GM23248 (cell line): ENCODE results near the gene KRTAP4-12. TPM values are rescaled to one million over a fixed set of nuclear protein-coding genes. Genes with fewer than 3 reads are reported as not detected.
"Not testable (repeated sequence)": the region's sequence is repeated elsewhere in the genome, so short reads cannot be mapped to it uniquely, and the experiment has no call there.

Experiments used
- DNase-seq: peaks from one replicate; pipeline ENCODE4 v3.0.0-alpha.2; 2015
- H2AFZ ChIP-seq: fragments of 200-600 bp; sonication (generic); 2 replicates; pipeline ENCODE4 v1.6.1; 2016; ENCODE audit warnings: antibody characterized with exemption
- H3F3A ChIP-seq: fragments of 200-600 bp; sonication (generic); 2 replicates; pipeline ENCODE4 v1.6.1; 2016; ENCODE audit warnings: mild to moderate bottlenecking, antibody characterized with exemption, mixed run types; ENCODE audit not compliant: insufficient read depth
- H3K27ac ChIP-seq: fragments of 200-600 bp; sonication (generic); 2 replicates; pipeline ENCODE4 v1.5.1; 2016; ENCODE audit warnings: mild to moderate bottlenecking
- H3K27me3 ChIP-seq: fragments of 200-600 bp; sonication (generic); replicated peaks from 2 replicates; pipeline ENCODE4 v1.6.1; 2016; ENCODE audit warnings: mild to moderate bottlenecking; ENCODE audit not compliant: insufficient read depth
- H3K36me3 ChIP-seq: fragments of 200-600 bp; sonication (generic); 2 replicates; pipeline ENCODE4 v1.6.1; 2016; ENCODE audit warnings: low read depth, mild to moderate bottlenecking
- H3K4me1 ChIP-seq: fragments of 200-600 bp; sonication (generic); 2 replicates; pipeline ENCODE4 v1.6.1; 2016; ENCODE audit warnings: mild to moderate bottlenecking; ENCODE audit not compliant: insufficient read depth
- H3K4me2 ChIP-seq: fragments of 200-600 bp; sonication (generic); one replicate; pipeline ENCODE4 v1.6.1; 2016; ENCODE audit warnings: mild to moderate bottlenecking; ENCODE audit not compliant: unreplicated experiment
- H3K4me3 ChIP-seq: fragments of 200-600 bp; sonication (generic); 2 replicates; pipeline ENCODE4 v1.5.1; 2016; ENCODE audit warnings: mild to moderate bottlenecking
- H3K79me2 ChIP-seq: fragments of 200-600 bp; sonication (generic); 2 replicates; pipeline ENCODE4 v1.6.1; 2016; ENCODE audit warnings: mild to moderate bottlenecking; ENCODE audit not compliant: insufficient read depth
- H3K9ac ChIP-seq: fragments of 200-600 bp; sonication (generic); 2 replicates; pipeline ENCODE4 v1.6.1; 2016; ENCODE audit warnings: mild to moderate bottlenecking
- H3K9me2 ChIP-seq: fragments of 200-600 bp; sonication (generic); 2 replicates; pipeline ENCODE4 v1.6.1; 2016; ENCODE audit warnings: mixed run types, mild to moderate bottlenecking, moderate library complexity; ENCODE audit not compliant: insufficient read depth
- H3K9me3 ChIP-seq: fragments of 200-600 bp; sonication (generic); one replicate; pipeline ENCODE4 v1.6.1; 2017; ENCODE audit warnings: low read depth
- H4K20me1 ChIP-seq: fragments of 200-600 bp; sonication (generic); 2 replicates; pipeline ENCODE4 v1.6.0; 2016; ENCODE audit not compliant: insufficient read depth
- EZH2 ChIP-seq: fragments of 200-600 bp; sonication (generic); IDR thresholded peaks from 2 replicates; pipeline ENCODE4 v1.6.1; 2018; ENCODE audit warnings: antibody characterized with exemption, mild to moderate bottlenecking; ENCODE audit not compliant: insufficient read depth, poor library complexity, severe bottlenecking
- EZH2phosphoT487 ChIP-seq: fragments of 200-600 bp; sonication (generic); IDR thresholded peaks from 2 replicates; pipeline ENCODE4 v1.6.1; 2018; ENCODE audit warnings: antibody characterized with exemption, moderate library complexity, mild to moderate bottlenecking, low read depth; ENCODE audit not compliant: insufficient read depth
- WGBS, 2 experiments: methylation state at CpG; one replicate each; pipeline ENCODE4 v1.1.6; 2015 to 2017; ENCODE audit warnings: low lambda C conversion rate in 2 of 2, low coverage in 1 of 2; ENCODE audit errors: missing lambda C conversion rate in 2 of 2; 5-methylcytosine and 5-hydroxymethylcytosine counted together
- in situ Hi-C: fragments of 300-500 bp; cut with MboI; formaldehyde crosslinking; loops from 2 replicates; pipeline ENCODE4 v1.15.0; 2020
- polyA plus RNA-seq: library from polyadenylated mRNA; unstranded; fragments of >200 nt; fragmentation: Nextera tagmentation; extraction: Ambion mirVana; gene quantifications from 2 replicates; pipeline ENCODE4 v1.2.1, GENCODE V29; 2016
- total RNA-seq: library from RNA; depleted of rRNA; stranded (reverse); fragments of >200 nt; shearing (Covaris generic); gene quantifications from 2 replicates; pipeline ENCODE4 v1.2.3, GENCODE V29; 2014

KRTAP4-12 gene
- total and polyA plus RNA-seq, 2 experiments from 2014 or later: 1.7 TPM; not detected in 1

- H3K27me3 ChIP-seq: no peaks in the 10 kb centered on the region
- no peak within 1 kb of the TSS for H3K9ac ChIP-seq
- H3K4me3 ChIP-seq: no peak within 1 kb of the TSS
- in situ Hi-C loops: no loop called here
- no peaks in the 10 kb centered on the region for H4K20me1 ChIP-seq
- H3K79me2 ChIP-seq: no peaks in the 10 kb centered on the region
- H3K36me3 ChIP-seq: no peaks in the 10 kb centered on the region
- H3K9me3 ChIP-seq: no peaks in the 10 kb centered on the region
- peaks cover 56% of the 10 kb centered on the region for H3F3A ChIP-seq
- H3K4me2 ChIP-seq: no peak within 1 kb of the TSS
- H2AFZ ChIP-seq: no peak within 1 kb of the TSS
- H3K4me1 ChIP-seq: peaks cover 54% of the 10 kb centered on the region
- no peak within 1 kb of the TSS for H3K27ac ChIP-seq
- WGBS, 2 experiments: 84 to 87% methylated on average over 7 to 10 of the region's 10 CpGs
- H3K9me2 ChIP-seq: 0 out of 2 replicates have a peak, but pooled peaks cover 6% of the 10 kb centered on the region
- TF ChIP-seq EZH2phosphoT487 (no peak), EZH2 (no peak)
- DNase-seq: no peak
These were observed 22.3 kb downstream of the KRTAP4-12 start, which contains the start of gene KRTAP4-16 for GRCh38 chr17:41101586-41102259. Gene KRTAP4-16, minus strand, starts transcription at chr17:41102209. Its CDS starts 0 bp downstream, at chr17:41102209.

- WGBS, 2 experiments: 42 to 46% methylated on average over 7 of the region's 7 CpGs
- H3K36me3 ChIP-seq, H4K20me1 ChIP-seq, H3K79me2 ChIP-seq, in situ Hi-C loops, H3K9me3 ChIP-seq, H3K9ac ChIP-seq, H3K9me2 ChIP-seq, H2AFZ ChIP-seq, H3K27me3 ChIP-seq, H3K4me3 ChIP-seq: not testable (repeated sequence)
- peak; percentile 85 for DNase-seq
- H3K4me2 ChIP-seq: peak overlapping the region; percentile 6
- H3K4me1 ChIP-seq: peaks cover 40% of the 10 kb centered on the region
- H3K27ac ChIP-seq: peak overlapping the region; percentile 65
- H3F3A ChIP-seq: peaks cover 45% of the 10 kb centered on the region
These were observed 24.1 kb downstream of the KRTAP4-12 start for GRCh38 chr17:41099682-41100480.

- TF ChIP-seq EZH2 (no peak), EZH2phosphoT487 (no peak)
- 34 to 43% methylated on average over 6 of the region's 6 CpGs for WGBS, 2 experiments
- H3K9me2 ChIP-seq: no peaks in the 10 kb centered on the region
- H3K4me1 ChIP-seq: peaks cover 28% of the 10 kb centered on the region
- H3K9me3 ChIP-seq: no peaks in the 10 kb centered on the region
- H3K36me3 ChIP-seq: no peaks in the 10 kb centered on the region
- peak overlapping the region; percentile 65 for H3K4me2 ChIP-seq
- H3K27ac ChIP-seq: peak overlapping the region; percentile 65
- H4K20me1 ChIP-seq: no peaks in the 10 kb centered on the region
- H3K27me3 ChIP-seq: no peaks in the 10 kb centered on the region
- H3K4me3 ChIP-seq: no peak overlapping the region
- in situ Hi-C loops: no loop called here
- H2AFZ ChIP-seq: no peak overlapping the region
- H3K79me2 ChIP-seq: no peaks in the 10 kb centered on the region
- peak; percentile 76 for DNase-seq
- peaks cover 34% of the 10 kb centered on the region for H3F3A ChIP-seq
- no peak overlapping the region for H3K9ac ChIP-seq
These were observed 25.5 kb downstream of the KRTAP4-12 start for GRCh38 chr17:41098481-41098880.

- in situ Hi-C loops: no loop called here
- H3K4me2 ChIP-seq: peak within 1 kb of the TSS; percentile 65
- H4K20me1 ChIP-seq: no peaks in the 10 kb centered on the region
- H3F3A ChIP-seq: peaks cover 30% of the 10 kb centered on the region
- peaks cover 26% of the 10 kb centered on the region for H3K4me1 ChIP-seq
- DNase-seq: no peak
- no peaks in the 10 kb centered on the region for H3K36me3 ChIP-seq
- no peak within 1 kb of the TSS for H3K4me3 ChIP-seq
- no peaks in the 10 kb centered on the region for H3K9me3 ChIP-seq
- no peaks in the 10 kb centered on the region for H3K79me2 ChIP-seq
- WGBS, 2 experiments: 56 to 59% methylated on average over 4 of the region's 4 CpGs
- H3K27me3 ChIP-seq: no peaks in the 10 kb centered on the region
- no peak for TF ChIP-seq EZH2phosphoT487
- no peak for TF ChIP-seq EZH2
- no peak within 1 kb of the TSS for H2AFZ ChIP-seq
- H3K9me2 ChIP-seq: no peaks in the 10 kb centered on the region
- peak within 1 kb of the TSS; percentile 65 for H3K27ac ChIP-seq
- no peak within 1 kb of the TSS for H3K9ac ChIP-seq
These were observed 25.9 kb downstream of the KRTAP4-12 start, which contains the start of gene KRTAP4-8 for GRCh38 chr17:41098042-41098441. Gene KRTAP4-8, minus strand, starts transcription at chr17:41098142. Its CDS starts 58 bp downstream, at chr17:41098084.
